ENCODE measurements around the gene TRPM1.

The TRPM1 gene

GRCh38 chr15:31036783-31037182 is 64.7 kb downstream of the TRPM1 start:
- in situ Hi-C loops (cut with HindIII; ENCODE audit: low pct_ligation_motif_present, low sequenced_read_pairs): no loop called here
- Histone ChIP-seq H3K4me3 (ENCODE audit: low read depth, low read length) (no peak overlapping the region), H3K27ac (no peak overlapping the region), H3K27me3 (replicated peaks) (no peaks in the 10 kb centered on the region), H3K36me3 (replicated peaks) (no peaks in the 10 kb centered on the region)
- no peak for DNase-seq
- TF ChIP-seq CTCF (IDR thresholded peaks at IDR 0.05; ENCODE audit: low read depth, low read length, missing control alignments): no peak

- Histone ChIP-seq H3K4me3 (ENCODE audit: low read depth, low read length) (no peak overlapping the region), H3K27me3 (replicated peaks) (no peaks in the 10 kb centered on the region), H3K36me3 (replicated peaks) (no peaks in the 10 kb centered on the region), H3K27ac (no peak overlapping the region)
- DNase-seq: no peak
- in situ Hi-C loops (cut with HindIII; ENCODE audit: low pct_ligation_motif_present, low sequenced_read_pairs): no loop called here
- no peak for TF ChIP-seq CTCF (IDR thresholded peaks at IDR 0.05; ENCODE audit: low read depth, low read length, missing control alignments)
Observed at GRCh38 chr15:31035610-31036009, 65.9 kb downstream of the TRPM1 start.

GRCh38 chr15:31034152-31034551 is 67.4 kb downstream of the TRPM1 start:
- Histone ChIP-seq H3K4me3 (ENCODE audit: low read depth, low read length) (no peak overlapping the region), H3K27ac (no peak overlapping the region), H3K36me3 (replicated peaks) (no peaks in the 10 kb centered on the region), H3K27me3 (replicated peaks) (no peaks in the 10 kb centered on the region)
- in situ Hi-C loops (cut with HindIII; ENCODE audit: low pct_ligation_motif_present, low sequenced_read_pairs): no loop called here
- peak; percentile 2 for TF ChIP-seq CTCF (IDR thresholded peaks at IDR 0.05; ENCODE audit: low read depth, low read length, missing control alignments)
- no peak for DNase-seq

GRCh38 chr15:31032961-31033371 is 68.6 kb downstream of the TRPM1 start:
- H3K4me3 ChIP-seq (ENCODE audit: low read depth, low read length): no peak overlapping the region
- H3K27ac ChIP-seq: no peak overlapping the region
- in situ Hi-C loops (cut with HindIII; ENCODE audit: low pct_ligation_motif_present, low sequenced_read_pairs): no loop called here
- H3K27me3 ChIP-seq (replicated peaks): no peaks in the 10 kb centered on the region
- H3K36me3 ChIP-seq (replicated peaks): no peaks in the 10 kb centered on the region
- no peak for TF ChIP-seq CTCF (IDR thresholded peaks at IDR 0.05; ENCODE audit: low read depth, low read length, missing control alignments)
- DNase-seq: peak; percentile 11

GRCh38 chr15:31031471-31032067 is 70.0 kb downstream of the TRPM1 start:
- DNase-seq: peak; percentile 42
- TF ChIP-seq CTCF (IDR thresholded peaks at IDR 0.05; ENCODE audit: low read depth, low read length, missing control alignments): no peak
- Histone ChIP-seq H3K27ac (no peak overlapping the region), H3K4me3 (ENCODE audit: low read depth, low read length) (no peak overlapping the region), H3K36me3 (replicated peaks) (no peaks in the 10 kb centered on the region), H3K27me3 (replicated peaks) (no peaks in the 10 kb centered on the region)
- in situ Hi-C loops (cut with HindIII; ENCODE audit: low pct_ligation_motif_present, low sequenced_read_pairs): no loop called here

Data from brain microvascular endothelial cell (primary cell).